ENCODE measurements around the gene GABARAP. TPM values are rescaled to one million over a fixed set of nuclear protein-coding genes. Genes with fewer than 3 reads are reported as not detected.

The GABARAP gene
- total and polyA plus RNA-seq, 2 of the 13 experiments (the other 11 are each of a cell fraction or from before 2014, with no cell fraction given): 161 to 310 TPM

GRCh38 chr17:7239091-7240027, 2.9 kb downstream of the GABARAP start, which contains the start of gene PHF23 (continued):
- TF ChIP-seq ZNF646 (CRISPR knock-in tag; IDR thresholded peaks at IDR 0.05) (no peak), ZSCAN31 (CRISPR knock-in tag; IDR thresholded peaks at IDR 0.05; ENCODE audit: low read depth) (no peak), ZNF354B (CRISPR knock-in tag; IDR thresholded peaks at IDR 0.05) (no peak), ZNF597 (CRISPR knock-in tag; IDR thresholded peaks at IDR 0.05) (no peak), SNAPC4 (CRISPR knock-in tag; IDR thresholded peaks at IDR 0.05) (no peak), ZNF773 (CRISPR knock-in tag; IDR thresholded peaks at IDR 0.05; ENCODE audit: borderline replicate concordance) (no peak; the same call in 1 of the 2 replicates), PTBP1 (IDR thresholded peaks at IDR 0.05; ENCODE audit: low read depth, low read length, poor library complexity, severe bottlenecking) (peak; percentile 84), SIN3B (IDR thresholded peaks at IDR 0.05; ENCODE audit: low read length) (no peak; the same call in 1 of the 2 replicates), ZFP82 (CRISPR knock-in tag; IDR thresholded peaks at IDR 0.05; ENCODE audit: borderline replicate concordance) (peak; percentile 55; the same call in 1 of the 2 replicates), RFXAP (CRISPR knock-in tag; IDR thresholded peaks at IDR 0.05; ENCODE audit: borderline replicate concordance) (0 out of 2 replicates have a peak, but pooled peaks have one; percentile 46), KDM2A (CRISPR knock-in tag; IDR thresholded peaks at IDR 0.05; ENCODE audit: borderline replicate concordance, low read depth) (peak; percentile 79; the same call in 1 of the 2 replicates), ARNT (IDR thresholded peaks at IDR 0.05) (no peak), KMT2A (CRISPR knock-in tag; IDR thresholded peaks at IDR 0.05) (no peak), RBFOX2 (IDR thresholded peaks at IDR 0.05; ENCODE audit: low read depth, low read length) (peak; percentile 90), ZBTB3 (CRISPR knock-in tag; IDR thresholded peaks at IDR 0.05; ENCODE audit: borderline replicate concordance, low read depth) (no peak)
